Keratinocyte (primary cell): ENCODE data around the gene CACNB3.

Source experiments
- EZH2 ChIP-seq: IDR thresholded peaks from one replicate; pipeline ENCODE4 v1.6.1; 2012; ENCODE audit warnings: inconsistent platforms, mild to moderate bottlenecking, low read length, moderate library complexity
- TF ChIP-seq, protein P1 (sequence below), 3 experiments: IDR thresholded peaks in 1 of 3; conservative IDR thresholded peaks in 1 of 3; optimal IDR thresholded peaks in 1 of 3; 2 replicates in 2 of 3; 3 replicates in 1 of 3; pipeline versions ENCODE3 to v1.5.1; 2011; ENCODE audit warnings: low read length in 3 of 3, mild to moderate bottlenecking in 3 of 3, moderate library complexity in 2 of 3, control low read depth in 1 of 3, inconsistent platforms in 1 of 3; ENCODE audit not compliant: insufficient read depth in 2 of 3; ENCODE audit errors: extremely low read depth in 1 of 3

DNA sequence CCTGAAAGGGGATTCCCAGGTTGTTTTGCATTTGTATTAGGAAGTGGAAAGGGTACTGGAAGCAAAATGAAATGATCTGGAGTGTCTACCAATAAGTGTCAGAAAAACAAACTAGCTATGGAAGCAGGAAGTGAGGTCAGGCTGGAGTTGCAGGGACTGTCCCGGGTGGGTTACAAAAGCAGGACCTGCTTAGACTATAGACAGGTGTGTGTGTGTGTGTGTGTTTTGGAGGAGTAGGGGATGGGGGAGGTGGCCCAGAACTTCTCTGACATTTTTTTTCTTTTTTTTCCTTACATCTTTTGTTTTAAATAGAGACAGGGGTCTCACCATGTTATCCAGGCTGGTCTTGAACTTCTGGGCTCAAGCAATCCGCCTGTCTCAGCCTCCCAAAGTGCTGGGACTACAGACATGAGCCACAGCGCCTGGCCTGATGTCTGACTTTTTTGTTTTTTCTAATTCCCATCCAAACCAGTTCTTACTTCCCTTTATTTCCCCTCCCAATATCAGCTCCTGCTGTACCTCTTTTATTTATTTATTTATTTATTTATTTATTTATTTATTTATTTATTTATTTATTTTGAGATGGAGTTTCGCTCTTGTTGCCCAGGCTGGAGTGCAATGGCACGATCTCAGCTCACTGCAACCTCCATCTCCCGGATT lies 47.9 kb downstream of the CACNB3 start:
- TF ChIP-seq, protein P1, sequence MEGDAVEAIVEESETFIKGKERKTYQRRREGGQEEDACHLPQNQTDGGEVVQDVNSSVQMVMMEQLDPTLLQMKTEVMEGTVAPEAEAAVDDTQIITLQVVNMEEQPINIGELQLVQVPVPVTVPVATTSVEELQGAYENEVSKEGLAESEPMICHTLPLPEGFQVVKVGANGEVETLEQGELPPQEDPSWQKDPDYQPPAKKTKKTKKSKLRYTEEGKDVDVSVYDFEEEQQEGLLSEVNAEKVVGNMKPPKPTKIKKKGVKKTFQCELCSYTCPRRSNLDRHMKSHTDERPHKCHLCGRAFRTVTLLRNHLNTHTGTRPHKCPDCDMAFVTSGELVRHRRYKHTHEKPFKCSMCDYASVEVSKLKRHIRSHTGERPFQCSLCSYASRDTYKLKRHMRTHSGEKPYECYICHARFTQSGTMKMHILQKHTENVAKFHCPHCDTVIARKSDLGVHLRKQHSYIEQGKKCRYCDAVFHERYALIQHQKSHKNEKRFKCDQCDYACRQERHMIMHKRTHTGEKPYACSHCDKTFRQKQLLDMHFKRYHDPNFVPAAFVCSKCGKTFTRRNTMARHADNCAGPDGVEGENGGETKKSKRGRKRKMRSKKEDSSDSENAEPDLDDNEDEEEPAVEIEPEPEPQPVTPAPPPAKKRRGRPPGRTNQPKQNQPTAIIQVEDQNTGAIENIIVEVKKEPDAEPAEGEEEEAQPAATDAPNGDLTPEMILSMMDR (optimal IDR thresholded peaks at IDR 0.05 in 1 of 3, IDR thresholded peaks at IDR 0.05 in 1 of 3, conservative IDR thresholded peaks at IDR 0.05 in 1 of 3; ENCODE audit: extremely low read depth in 1 of 3, insufficient read depth in 2 of 3, low read length in 3 of 3) = no peak
- TF ChIP-seq EZH2 = no peak
